KMS-11 (cell line): ENCODE data around the gene ANKRD34C.

Experiments used
- H2AFZ ChIP-seq: fragments of 200-600 bp; sonication (generic); 2 replicates; pipeline ENCODE4 v1.6.1; 2016; ENCODE audit warnings: antibody characterized with exemption, mixed run types, low read depth
- H3K27ac ChIP-seq: fragments of 200-600 bp; sonication (generic); 2 replicates; pipeline ENCODE4 v1.6.1; 2016; ENCODE audit warnings: mild to moderate bottlenecking, mixed run types
- H3K27me3 ChIP-seq: fragments of 200-600 bp; sonication (generic); 2 replicates; pipeline ENCODE4 v1.6.1; 2017; ENCODE audit warnings: mild to moderate bottlenecking, low read depth, mixed run types, moderate library complexity; ENCODE audit not compliant: insufficient read depth
- H3K36me3 ChIP-seq: fragments of 200-600 bp; sonication (generic); 2 replicates; pipeline ENCODE4 v1.6.1; 2017; ENCODE audit warnings: mild to moderate bottlenecking, mixed run types; ENCODE audit not compliant: insufficient read depth
- H3K4me1 ChIP-seq: fragments of 200-600 bp; sonication (generic); 2 replicates; pipeline ENCODE4 v1.6.1; 2016; ENCODE audit warnings: mild to moderate bottlenecking, low read depth, mixed run types; ENCODE audit not compliant: poor library complexity, severe bottlenecking
- H3K4me2 ChIP-seq: fragments of 200-600 bp; sonication (generic); 2 replicates; pipeline ENCODE4 v1.7.0; 2016; ENCODE audit warnings: mild to moderate bottlenecking, mixed run types
- H3K4me3 ChIP-seq: fragments of 200-600 bp; sonication (generic); IDR thresholded peaks from 2 replicates; pipeline ENCODE4 v1.6.1; 2017; ENCODE audit warnings: low read depth, low read length, mixed read lengths; ENCODE audit not compliant: insufficient read depth
- H3K79me2 ChIP-seq: fragments of 200-600 bp; sonication (generic); 2 replicates; pipeline ENCODE4 v1.6.1; 2016; ENCODE audit warnings: low read depth, mixed run types; ENCODE audit not compliant: insufficient read depth
- H3K9ac ChIP-seq: fragments of 200-600 bp; sonication (generic); 2 replicates; pipeline ENCODE4 v1.6.1; 2016; ENCODE audit warnings: mild to moderate bottlenecking, mixed run types
- H4K20me1 ChIP-seq: fragments of 200-600 bp; sonication (generic); 2 replicates; pipeline ENCODE4 v1.6.1; 2016; ENCODE audit warnings: mild to moderate bottlenecking, mixed run types; ENCODE audit not compliant: insufficient read depth
- CTCF ChIP-seq: fragments of 200-600 bp; sonication (generic); conservative IDR thresholded peaks from 2 replicates; pipeline ENCODE4 v1.6.1; 2017; ENCODE audit warnings: low read depth, mild to moderate bottlenecking, antibody characterized with exemption, low read length, moderate library complexity, mixed read lengths

The ANKRD34C gene

GRCh38 chr15:79265167-79265566, 17.4 kb upstream of the ANKRD34C start:
- no peaks in the 10 kb centered on the region for H3K36me3 ChIP-seq
- no peak for TF ChIP-seq CTCF
- no peaks in the 10 kb centered on the region for H4K20me1 ChIP-seq
- H3K4me2 ChIP-seq, result no peak overlapping the region
- no peak overlapping the region for H3K4me3 ChIP-seq
- H3K9ac ChIP-seq, result no peak overlapping the region
- no peaks in the 10 kb centered on the region for H3K4me1 ChIP-seq
- no peaks in the 10 kb centered on the region for H3K27me3 ChIP-seq
- H2AFZ ChIP-seq, result no peak overlapping the region
- H3K79me2 ChIP-seq, result no peaks in the 10 kb centered on the region
- H3K27ac ChIP-seq, result no peak overlapping the region

GRCh38 chr15:79265987-79266579, 16.4 kb upstream of the ANKRD34C start:
- TF ChIP-seq CTCF, result no peak

GRCh38 chr15:79283252-79284048, 928 bp downstream of the ANKRD34C start:
- no peak overlapping the region for H3K4me3 ChIP-seq
- no peaks in the 10 kb centered on the region for H3K79me2 ChIP-seq
- no peaks in the 10 kb centered on the region for H4K20me1 ChIP-seq
- H3K36me3 ChIP-seq, result no peaks in the 10 kb centered on the region
- no peaks in the 10 kb centered on the region for H3K4me1 ChIP-seq
- H3K9ac ChIP-seq, result no peak overlapping the region
- no peak overlapping the region for H3K27ac ChIP-seq
- H2AFZ ChIP-seq, result no peak overlapping the region
- no peak for TF ChIP-seq CTCF
- no peak overlapping the region for H3K4me2 ChIP-seq
- no peaks in the 10 kb centered on the region for H3K27me3 ChIP-seq

More at GRCh38 chr15:79265987-79266579, 16.4 kb upstream of the ANKRD34C start:
- no peak overlapping the region for H3K9ac ChIP-seq
- H3K79me2 ChIP-seq, result no peaks in the 10 kb centered on the region
- no peaks in the 10 kb centered on the region for H3K27me3 ChIP-seq
- H3K27ac ChIP-seq, result no peak overlapping the region
- no peaks in the 10 kb centered on the region for H4K20me1 ChIP-seq
- H2AFZ ChIP-seq, result no peak overlapping the region
- no peak overlapping the region for H3K4me2 ChIP-seq
- H3K4me3 ChIP-seq, result no peak overlapping the region
- H3K36me3 ChIP-seq, result no peaks in the 10 kb centered on the region
- no peaks in the 10 kb centered on the region for H3K4me1 ChIP-seq

GRCh38 chr15:79290642-79291275, 8.2 kb downstream of the ANKRD34C start:
- no peaks in the 10 kb centered on the region for H3K36me3 ChIP-seq
- no peaks in the 10 kb centered on the region for H3K4me1 ChIP-seq
- no peak for TF ChIP-seq CTCF
- no peak overlapping the region for H3K27ac ChIP-seq
- no peak overlapping the region for H3K4me2 ChIP-seq
- no peaks in the 10 kb centered on the region for H3K27me3 ChIP-seq
- H3K79me2 ChIP-seq, result no peaks in the 10 kb centered on the region
- H4K20me1 ChIP-seq, result no peaks in the 10 kb centered on the region
- no peak overlapping the region for H2AFZ ChIP-seq
- H3K4me3 ChIP-seq, result no peak overlapping the region
- no peak overlapping the region for H3K9ac ChIP-seq
